PC-3 (cell line): ENCODE data around the gene ATP1B1.

Source experiments
- CTCF ChIP-seq: fragments of 300-600 bp; sonication (generic); conservative IDR thresholded peaks from 2 replicates; pipeline ENCODE4 v1.5.1; 2017; ENCODE audit warnings: antibody characterized with exemption, low read depth, mild to moderate bottlenecking, low read length
- EZH2 ChIP-seq: fragments of 300-600 bp; sonication (generic); IDR thresholded peaks from one replicate; pipeline ENCODE4 v1.6.1; 2017; ENCODE audit warnings: antibody characterized with exemption, mild to moderate bottlenecking, low read length; ENCODE audit not compliant: unreplicated experiment
- EZH2phosphoT487 ChIP-seq: fragments of 300-600 bp; sonication (generic); IDR thresholded peaks from 2 replicates; pipeline ENCODE4 v1.6.1; 2018; ENCODE audit warnings: mild to moderate bottlenecking, antibody characterized with exemption, low read length, borderline replicate concordance

DNA sequence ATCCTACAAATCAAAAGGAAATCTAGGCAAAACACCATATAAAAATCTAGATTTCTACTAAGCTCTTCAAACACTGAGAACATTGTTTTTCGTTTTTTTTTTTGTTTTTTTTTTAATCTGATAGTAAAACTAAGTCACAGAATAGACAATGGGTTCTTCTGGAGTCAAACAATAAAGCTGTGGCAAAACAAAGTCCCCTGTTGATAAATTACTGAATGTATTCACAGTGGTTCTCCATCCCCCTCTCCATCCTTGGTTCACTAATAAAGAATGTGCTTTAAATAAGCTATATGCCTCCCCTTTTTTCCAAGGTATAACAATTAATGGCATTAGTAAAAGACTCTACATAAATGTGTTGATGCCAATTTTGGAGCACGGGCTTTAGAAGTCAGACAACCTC, 16.7 kb upstream of the ATP1B1 start:
- TF ChIP-seq CTCF, result no peak
- no peak for TF ChIP-seq EZH2
- no peak for TF ChIP-seq EZH2phosphoT487
